Neural progenitor cell (in vitro differentiated cells): ENCODE results near the gene USP2. TPM values are rescaled to one million over a fixed set of nuclear protein-coding genes. Genes with fewer than 3 reads are reported as not detected.

ENCODE experiments used
- DNase-seq: peaks from one replicate; pipeline ENCODE4 v3.0.0-alpha.2; 2016; ENCODE audit warnings: low spot score
- H2AFZ ChIP-seq: fragments of 200-600 bp; sonication (generic); replicated peaks from 2 replicates; pipeline ENCODE4 v1.6.1; 2016; ENCODE audit warnings: antibody characterized with exemption
- H3F3A ChIP-seq: fragments of 200-600 bp; sonication (generic); 2 replicates; pipeline ENCODE4 v1.6.1; 2016; ENCODE audit warnings: antibody characterized with exemption, low read depth
- H3K27ac ChIP-seq: fragments of 200-600 bp; sonication (generic); 2 replicates; pipeline ENCODE4 v1.5.1; 2016; ENCODE audit warnings: mild to moderate bottlenecking
- H3K27me3 ChIP-seq: fragments of 200-600 bp; sonication (generic); 2 replicates; pipeline ENCODE4 v1.6.1; 2016; ENCODE audit warnings: mild to moderate bottlenecking, moderate library complexity
- H3K36me3 ChIP-seq: fragments of 200-600 bp; sonication (generic); 2 replicates; pipeline ENCODE4 v1.5.1; 2016
- H3K4me1 ChIP-seq: fragments of 200-600 bp; sonication (generic); 2 replicates; pipeline ENCODE4 v1.6.1; 2016; ENCODE audit warnings: mixed run types
- H3K4me2 ChIP-seq: fragments of 200-600 bp; sonication (generic); 2 replicates; pipeline ENCODE4 v1.6.1; 2016
- H3K4me3 ChIP-seq: fragments of 200-600 bp; sonication (generic); 2 replicates; pipeline ENCODE4 v1.5.1; 2016
- H3K79me2 ChIP-seq: fragments of 200-600 bp; sonication (generic); 2 replicates; pipeline ENCODE4 v1.6.1; 2016; ENCODE audit warnings: low read depth
- H3K9ac ChIP-seq: fragments of 200-600 bp; sonication (generic); 2 replicates; pipeline ENCODE4 v1.6.1; 2016
- H3K9me3 ChIP-seq: fragments of 200-600 bp; sonication (generic); 2 replicates; pipeline ENCODE4 v1.5.1; 2016; ENCODE audit warnings: low read depth
- H4K20me1 ChIP-seq: fragments of 200-600 bp; sonication (generic); 2 replicates; pipeline ENCODE4 v1.6.1; 2016; ENCODE audit warnings: low read depth
- H3K27ac Mint-ChIP-seq: 3 replicates; pipeline ENCODE4 v1.8.0; 2021; ENCODE audit warnings: mixed read lengths
- H3K27me3 Mint-ChIP-seq: 2 replicates; pipeline ENCODE4 v1.8.0; 2022; ENCODE audit warnings: low read depth, mild to moderate bottlenecking, inconsistent platforms, moderate library complexity, mixed read lengths; ENCODE audit not compliant: insufficient read depth
- H3K36me3 Mint-ChIP-seq: 3 replicates; pipeline ENCODE4 v1.8.0; 2021; ENCODE audit warnings: mixed read lengths
- H3K4me1 Mint-ChIP-seq: 3 replicates; pipeline ENCODE4 v1.8.0; 2021; ENCODE audit warnings: mixed read lengths
- H3K4me3 Mint-ChIP-seq: 3 replicates; pipeline ENCODE4 v1.8.0; 2021; ENCODE audit warnings: mild to moderate bottlenecking, moderate library complexity, mixed read lengths
- H3K9me3 Mint-ChIP-seq: 3 replicates; pipeline ENCODE4 v1.8.0; 2020; ENCODE audit warnings: mixed read lengths
- CTCF ChIP-seq: fragments of 200-600 bp; sonication (generic); IDR thresholded peaks from 2 replicates; pipeline ENCODE4 v1.5.1; 2017; ENCODE audit warnings: antibody characterized with exemption, mild to moderate bottlenecking
- EZH2 ChIP-seq: fragments of 200-600 bp; sonication (generic); IDR thresholded peaks from 2 replicates; pipeline ENCODE4 v1.6.1; 2017; ENCODE audit warnings: antibody characterized with exemption, mild to moderate bottlenecking, moderate library complexity
- EZH2phosphoT487 ChIP-seq: fragments of 200-600 bp; sonication (generic); IDR thresholded peaks from 2 replicates; pipeline ENCODE4 v1.6.1; 2017; ENCODE audit warnings: antibody characterized with exemption
- total RNA-seq: library from RNA; depleted of rRNA; stranded (reverse); fragments of >200 nt; gene quantifications from 2 replicates; pipeline ENCODE4 v1.2.3, GENCODE V29; 2015; ENCODE audit warnings: low replicate concordance

Gene USP2
- total RNA-seq, 1 donor from 2014 or later = 2.6 TPM

GRCh38 chr11:119363081-119363850, 18.2 kb downstream of the USP2 start:
- Histone ChIP-seq H3K4me2 (peak overlapping the region; percentile 80), H3K4me1 (peaks cover 30% of the 10 kb centered on the region), H3K4me3 (peak overlapping the region; percentile 48), H3K27ac (no peak overlapping the region), H3K27me3 (peaks cover 46% of the 10 kb centered on the region), H3K9ac (no peak overlapping the region), H2AFZ (no peak overlapping the region), H3K79me2 (no peaks in the 10 kb centered on the region), H3K36me3 (no peaks in the 10 kb centered on the region), H3K9me3 (no peaks in the 10 kb centered on the region), H3F3A (peaks cover 29% of the 10 kb centered on the region), H4K20me1 (peaks cover 40% of the 10 kb centered on the region)
- H3K4me1 Mint-ChIP-seq = peaks cover 42% of the 10 kb centered on the region
- H3K4me3 Mint-ChIP-seq = peak overlapping the region; percentile 75
- no peak for DNase-seq
- TF ChIP-seq EZH2 (peak; percentile 51), CTCF (no peak)
- H3K27me3 Mint-ChIP-seq = peaks cover 24% of the 10 kb centered on the region
- no peak overlapping the region for H3K27ac Mint-ChIP-seq
- peaks cover 2% of the 10 kb centered on the region for H3K9me3 Mint-ChIP-seq
- peaks cover 8% of the 10 kb centered on the region for H3K36me3 Mint-ChIP-seq

- peaks cover 48% of the 10 kb centered on the region for H3K27me3 ChIP-seq
- peaks cover 29% of the 10 kb centered on the region for H3F3A ChIP-seq
- peaks cover 40% of the 10 kb centered on the region for H4K20me1 ChIP-seq
- H3K4me2 ChIP-seq = no peak overlapping the region
- H3K36me3 ChIP-seq = no peaks in the 10 kb centered on the region
- Mint-ChIP-seq H3K4me1 (peaks cover 39% of the 10 kb centered on the region), H3K4me3 (peak overlapping the region; percentile 75), H3K36me3 (peaks cover 10% of the 10 kb centered on the region), H3K9me3 (peaks cover 2% of the 10 kb centered on the region), H3K27ac (no peak overlapping the region), H3K27me3 (peaks cover 26% of the 10 kb centered on the region)
- no peak overlapping the region for H2AFZ ChIP-seq
- no peak overlapping the region for H3K9ac ChIP-seq
- H3K4me1 ChIP-seq = peaks cover 30% of the 10 kb centered on the region
- no peak overlapping the region for H3K27ac ChIP-seq
- no peak for DNase-seq
- no peaks in the 10 kb centered on the region for H3K79me2 ChIP-seq
- no peak overlapping the region for H3K4me3 ChIP-seq
- H3K9me3 ChIP-seq = no peaks in the 10 kb centered on the region
- TF ChIP-seq EZH2phosphoT487 (no peak), CTCF (no peak), EZH2 (no peak)
Measured at GRCh38 chr11:119362741-119363080, 18.8 kb downstream of the USP2 start.

- Histone ChIP-seq H3K27ac (no peak overlapping the region), H3K4me1 (peaks cover 30% of the 10 kb centered on the region), H3K4me3 (no peak overlapping the region), H3K4me2 (peak overlapping the region; percentile 70), H3F3A (peaks cover 29% of the 10 kb centered on the region), H4K20me1 (peaks cover 40% of the 10 kb centered on the region), H3K9me3 (no peaks in the 10 kb centered on the region), H3K27me3 (peaks cover 54% of the 10 kb centered on the region), H2AFZ (no peak overlapping the region), H3K79me2 (no peaks in the 10 kb centered on the region), H3K36me3 (no peaks in the 10 kb centered on the region), H3K9ac (no peak overlapping the region)
- Mint-ChIP-seq H3K4me3 (peak overlapping the region; percentile 75), H3K36me3 (peaks cover 13% of the 10 kb centered on the region), H3K4me1 (peaks cover 38% of the 10 kb centered on the region), H3K27me3 (peaks cover 26% of the 10 kb centered on the region), H3K9me3 (peaks cover 2% of the 10 kb centered on the region), H3K27ac (no peak overlapping the region)
- no peak for DNase-seq
- no peak for TF ChIP-seq EZH2phosphoT487
- TF ChIP-seq EZH2 = no peak
- no peak for TF ChIP-seq CTCF
Measured at GRCh38 chr11:119361941-119362725, 19.4 kb downstream of the USP2 start.
